Cardiac muscle cell (in vitro differentiated cells and primary cell): ENCODE data around the gene FIP1L1. TPM values are rescaled to one million over a fixed set of nuclear protein-coding genes. Genes with fewer than 3 reads are reported as not detected.
A peak's percentile ranks its signal among the peaks of the same experiment; 100 is the strongest.

Experiments used
- DNase-seq, 2 donors: peaks; one replicate each; pipeline versions ENCODE4 v3.0.0 to v3.0.0-alpha.2; 2010 to 2017; ENCODE audit warnings: low read depth in 1 of 2, low spot score in 1 of 2
- H3K27ac ChIP-seq: fragments of 200-600 bp; sonication (generic); 2 replicates; pipeline ENCODE4 v1.5.1; 2016
- H3K27me3 ChIP-seq: fragments of 200-600 bp; sonication (generic); 2 replicates; pipeline ENCODE4 v1.6.0; 2016; ENCODE audit warnings: control low read depth
- H3K36me3 ChIP-seq: fragments of 200-600 bp; sonication (generic); 2 replicates; pipeline ENCODE4 v1.5.1; 2016; ENCODE audit warnings: control low read depth
- H3K4me1 ChIP-seq: fragments of 200-600 bp; sonication (generic); 2 replicates; pipeline ENCODE4 v1.8.1; 2017; ENCODE audit warnings: low read depth, mild to moderate bottlenecking, mixed run types
- H3K4me3 ChIP-seq: fragments of 200-600 bp; sonication (generic); 2 replicates; pipeline ENCODE4 v1.5.1; 2016; ENCODE audit warnings: mild to moderate bottlenecking
- H3K9me3 ChIP-seq: fragments of 200-600 bp; sonication (generic); 2 replicates; pipeline ENCODE4 v1.5.1; 2017; ENCODE audit warnings: low read depth, mild to moderate bottlenecking, control low read depth
- polyA plus RNA-seq: library from polyadenylated mRNA; unstranded; fragments of >200 nt; fragmentation: Nextera tagmentation; extraction: Ambion mirVana; gene quantifications from 2 replicates; pipeline ENCODE4 v1.2.1, GENCODE V29; 2016
- total RNA-seq: library from RNA; depleted of rRNA; stranded (reverse); fragments of >200 nt; gene quantifications from 2 replicates; pipeline ENCODE4 v1.2.3, GENCODE V29; 2016
- TF ChIP-seq, protein P1 (sequence below): IDR thresholded peaks from 2 replicates; pipeline ENCODE4 v1.5.1; 2012; ENCODE audit warnings: low read depth, mild to moderate bottlenecking, low read length

The FIP1L1 gene
- total and polyA plus RNA-seq, 2 experiments from 2014 or later: 55.3 to 97.0 TPM

DNA sequence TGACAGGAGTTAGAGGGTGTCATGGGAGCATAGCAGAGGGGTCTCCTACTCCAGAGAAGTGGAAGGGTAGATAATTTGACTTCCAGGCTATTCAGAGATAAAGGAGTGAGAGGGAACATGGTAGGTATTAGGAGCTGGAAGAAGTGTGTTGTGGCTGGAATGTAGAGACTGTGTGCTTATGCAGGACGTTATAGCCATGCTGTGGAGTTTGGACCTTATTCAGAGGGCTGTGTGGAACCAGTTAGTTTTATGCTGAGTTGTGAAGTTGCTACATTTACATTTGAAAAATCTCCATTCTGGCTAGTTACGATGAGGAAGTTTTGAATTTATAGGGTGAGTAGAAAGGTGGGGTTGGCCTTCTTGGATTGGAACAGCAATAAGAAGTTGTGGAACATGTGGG, 67.5 kb downstream of the FIP1L1 start:
- no peak for DNase-seq
- Histone ChIP-seq H3K27me3 (no peaks in the 10 kb centered on the region), H3K4me3 (no peak overlapping the region), H3K9me3 (no peaks in the 10 kb centered on the region), H3K36me3 (peaks cover 26% of the 10 kb centered on the region), H3K27ac (no peak overlapping the region), H3K4me1 (no peaks in the 10 kb centered on the region)
- TF ChIP-seq, protein P1, sequence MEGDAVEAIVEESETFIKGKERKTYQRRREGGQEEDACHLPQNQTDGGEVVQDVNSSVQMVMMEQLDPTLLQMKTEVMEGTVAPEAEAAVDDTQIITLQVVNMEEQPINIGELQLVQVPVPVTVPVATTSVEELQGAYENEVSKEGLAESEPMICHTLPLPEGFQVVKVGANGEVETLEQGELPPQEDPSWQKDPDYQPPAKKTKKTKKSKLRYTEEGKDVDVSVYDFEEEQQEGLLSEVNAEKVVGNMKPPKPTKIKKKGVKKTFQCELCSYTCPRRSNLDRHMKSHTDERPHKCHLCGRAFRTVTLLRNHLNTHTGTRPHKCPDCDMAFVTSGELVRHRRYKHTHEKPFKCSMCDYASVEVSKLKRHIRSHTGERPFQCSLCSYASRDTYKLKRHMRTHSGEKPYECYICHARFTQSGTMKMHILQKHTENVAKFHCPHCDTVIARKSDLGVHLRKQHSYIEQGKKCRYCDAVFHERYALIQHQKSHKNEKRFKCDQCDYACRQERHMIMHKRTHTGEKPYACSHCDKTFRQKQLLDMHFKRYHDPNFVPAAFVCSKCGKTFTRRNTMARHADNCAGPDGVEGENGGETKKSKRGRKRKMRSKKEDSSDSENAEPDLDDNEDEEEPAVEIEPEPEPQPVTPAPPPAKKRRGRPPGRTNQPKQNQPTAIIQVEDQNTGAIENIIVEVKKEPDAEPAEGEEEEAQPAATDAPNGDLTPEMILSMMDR: no peak

GRCh38 chr4:53450773-53451172, 73.3 kb downstream of the FIP1L1 start:
- Histone ChIP-seq H3K9me3 (no peaks in the 10 kb centered on the region), H3K27ac (no peak overlapping the region), H3K27me3 (no peaks in the 10 kb centered on the region), H3K36me3 (peaks cover 20% of the 10 kb centered on the region), H3K4me1 (no peaks in the 10 kb centered on the region), H3K4me3 (no peak overlapping the region)
- peak in 1 of 2 donors; percentile 8 for DNase-seq
- TF ChIP-seq, protein P1: no peak

DNA sequence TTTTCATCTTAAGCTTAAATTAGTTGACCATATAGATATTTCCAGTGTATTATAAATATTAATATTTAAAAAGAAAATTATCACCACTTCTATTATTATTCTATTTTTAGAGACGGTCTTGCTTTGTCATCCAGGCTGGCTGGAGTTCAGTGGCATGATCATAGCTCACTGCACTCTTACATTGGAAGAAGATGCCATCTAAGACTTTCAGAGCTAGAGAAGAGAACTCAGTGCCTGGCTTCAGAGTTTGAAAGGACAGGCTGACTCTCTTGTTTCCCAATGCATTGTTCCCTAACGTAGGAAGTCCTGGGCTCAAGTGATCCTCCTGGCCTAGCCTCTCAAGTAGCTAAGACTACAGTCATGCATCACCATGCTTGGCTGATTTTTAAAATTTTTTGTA, 75.9 kb downstream of the FIP1L1 start:
- H3K27ac ChIP-seq: no peak overlapping the region
- TF ChIP-seq, protein P1: no peak
- H3K4me3 ChIP-seq: no peak overlapping the region
- no peak for DNase-seq
- no peaks in the 10 kb centered on the region for H3K4me1 ChIP-seq
- no peaks in the 10 kb centered on the region for H3K9me3 ChIP-seq
- peaks cover 20% of the 10 kb centered on the region for H3K36me3 ChIP-seq
- H3K27me3 ChIP-seq: no peaks in the 10 kb centered on the region

- no peak overlapping the region for H3K4me3 ChIP-seq
- peaks cover 24% of the 10 kb centered on the region for H3K36me3 ChIP-seq
- TF ChIP-seq, protein P1: no peak
- no peak overlapping the region for H3K27ac ChIP-seq
- no peak for DNase-seq
- H3K4me1 ChIP-seq: peaks cover 7% of the 10 kb centered on the region
- H3K9me3 ChIP-seq: no peaks in the 10 kb centered on the region
- H3K27me3 ChIP-seq: no peaks in the 10 kb centered on the region
Observed at GRCh38 chr4:53455766-53456165, 78.3 kb downstream of the FIP1L1 start.

- Histone ChIP-seq H3K36me3 (peaks cover 28% of the 10 kb centered on the region), H3K27me3 (no peaks in the 10 kb centered on the region), H3K4me1 (peaks cover 7% of the 10 kb centered on the region), H3K4me3 (no peak overlapping the region), H3K27ac (no peak overlapping the region), H3K9me3 (no peaks in the 10 kb centered on the region)
- TF ChIP-seq, protein P1: no peak
- DNase-seq: no peak
Observed at GRCh38 chr4:53456178-53456577, 78.7 kb downstream of the FIP1L1 start.

- no peaks in the 10 kb centered on the region for H3K9me3 ChIP-seq
- no peak overlapping the region for H3K27ac ChIP-seq
- H3K27me3 ChIP-seq: no peaks in the 10 kb centered on the region
- H3K4me3 ChIP-seq: no peak overlapping the region
- H3K4me1 ChIP-seq: peaks cover 7% of the 10 kb centered on the region
- peaks cover 22% of the 10 kb centered on the region for H3K36me3 ChIP-seq
- TF ChIP-seq, protein P1: no peak
- peak; percentile 59 to 79 for DNase-seq
Observed at GRCh38 chr4:53459548-53459947, 82.1 kb downstream of the FIP1L1 start.
